Liver (tissue), 9 donors: ENCODE results near the gene TBXT. TPM values are rescaled to one million over a fixed set of nuclear protein-coding genes. Genes with fewer than 3 reads are reported as not detected.
A peak's percentile ranks its signal among the peaks of the same experiment; 100 is the strongest.

Experiments used
- DNase-seq: peaks from one replicate; pipeline ENCODE4 v3.0.0-alpha.2; 2017; ENCODE audit warnings: low spot score
- H3K27ac ChIP-seq, 2 donors: one replicate each; pipeline ENCODE4 v1.7.0; 2013; ENCODE audit warnings: inconsistent platforms in 2 of 2, low read length in 2 of 2, control low read depth in 1 of 2, low read depth in 1 of 2, mild to moderate bottlenecking in 1 of 2
- H3K27me3 ChIP-seq, 4 donors: one replicate each; pipeline versions ENCODE4 v1.6.1 to v1.7.0; 2013; ENCODE audit warnings: low read length in 3 of 4, inconsistent platforms in 1 of 4, mild to moderate bottlenecking in 1 of 4, moderate library complexity in 1 of 4; ENCODE audit not compliant: control insufficient read depth in 4 of 4, insufficient read depth in 4 of 4
- H3K36me3 ChIP-seq, 4 donors: one replicate each; pipeline versions ENCODE4 v1.6.1 to v1.7.0; 2013; ENCODE audit warnings: low read length in 3 of 4, mild to moderate bottlenecking in 3 of 4, low read depth in 1 of 4, moderate library complexity in 1 of 4; ENCODE audit not compliant: control insufficient read depth in 4 of 4, insufficient read depth in 3 of 4
- H3K4me1 ChIP-seq, 4 donors: one replicate each; pipeline versions ENCODE4 v1.6.1 to v1.7.0; 2013; ENCODE audit warnings: low read length in 3 of 4, mild to moderate bottlenecking in 3 of 4, moderate library complexity in 1 of 4; ENCODE audit not compliant: control insufficient read depth in 4 of 4, insufficient read depth in 4 of 4
- H3K4me3 ChIP-seq, 3 donors: one replicate each; pipeline versions ENCODE4 v1.6.1 to v1.7.0; 2013; ENCODE audit warnings: low read length in 3 of 3, control low read depth in 1 of 3, low read depth in 1 of 3, mild to moderate bottlenecking in 1 of 3
- H3K9ac ChIP-seq, 2 donors: one replicate each; pipeline ENCODE4 v1.7.0; 2013; ENCODE audit warnings: low read length in 2 of 2, mild to moderate bottlenecking in 2 of 2, moderate library complexity in 2 of 2, control low read depth in 1 of 2, low read depth in 1 of 2
- H3K9me3 ChIP-seq, 4 donors: one replicate each; pipeline versions ENCODE4 v1.6.1 to v1.7.0; 2013; ENCODE audit warnings: low read length in 3 of 4; ENCODE audit not compliant: control insufficient read depth in 4 of 4
- NR2F2 ChIP-seq: IDR thresholded peaks from 2 replicates; pipeline ENCODE4 v1.6.1; 2016; ENCODE audit warnings: antibody characterized with exemption
- RAD21 ChIP-seq, 2 donors: IDR thresholded peaks; 2 replicates each; pipeline ENCODE4 v1.6.1; 2016; ENCODE audit warnings: antibody characterized with exemption in 2 of 2, mild to moderate bottlenecking in 2 of 2
- REST ChIP-seq: IDR thresholded peaks from 2 replicates; pipeline ENCODE4 v1.6.1; 2016; ENCODE audit warnings: antibody characterized with exemption, mild to moderate bottlenecking
- TAF1 ChIP-seq: conservative IDR thresholded peaks from 2 replicates; pipeline ENCODE4 v1.6.1; 2016; ENCODE audit warnings: antibody characterized with exemption, mild to moderate bottlenecking
- YY1 ChIP-seq: IDR thresholded peaks from 2 replicates; pipeline ENCODE4 v1.6.1; 2016; ENCODE audit warnings: antibody characterized with exemption, mild to moderate bottlenecking
- ZBTB33 ChIP-seq: IDR thresholded peaks from 2 replicates; pipeline ENCODE4 v1.6.1; 2016; ENCODE audit warnings: antibody characterized with exemption
- WGBS: extraction: QIAGEN DNeasy Blood & Tissue Kit; methylation state at CpG from one replicate; pipeline ENCODE4 v1.1.7; 2013; 5-methylcytosine and 5-hydroxymethylcytosine counted together
- polyA plus RNA-seq, 2 donors: library from polyadenylated mRNA; stranded (reverse) in 1 of 2; unstranded in 1 of 2; fragments of 200-250 nt in 1 of 2; fragments of >200 nt in 1 of 2; fragmentation: Nextera tagmentation in 1 of 2; extraction: Ambion mirVana in 1 of 2; gene quantifications; one replicate each; pipeline versions ENCODE4 v1.2.1 to v1.2.3, GENCODE V29; 2013 to 2015
- total RNA-seq, 2 donors: library from RNA; depleted of rRNA; stranded (reverse); fragments of >200 nt; gene quantifications; one replicate each; pipeline ENCODE4 v1.2.3, GENCODE V29; 2014
- donor health status: healthy.
- donor health status: healthy.
- donor health status: healthy.
- donor health status: healthy.
- donor health status: healthy.

Gene TBXT
- total and polyA plus RNA-seq, 4 donors, result not detected

- no peak for TF ChIP-seq REST
Observed at GRCh38 chr6:166168616-166169548, 1.2 kb upstream of the TBXT start (continued).

GRCh38 chr6:166167258-166167731, 356 bp downstream of the TBXT start:
- peaks cover 7 to 22% (median 10%) of the 10 kb centered on the region in 4 donors for H3K4me1 ChIP-seq
- peak overlapping the region in 1 of 3 donors; percentile 37 for H3K4me3 ChIP-seq

More at GRCh38 chr6:166167258-166167731, 356 bp downstream of the TBXT start:
- Histone ChIP-seq H3K27ac (no peak overlapping the region), H3K27me3 (peaks cover 12 to 29% (median 21%) of the 10 kb centered on the region in 4 donors), H3K9me3 (no peaks in the 10 kb centered on the region), H3K9ac (no peak overlapping the region), H3K36me3 (no peaks in the 10 kb centered on the region)
- TF ChIP-seq ZBTB33 (no peak), YY1 (no peak), REST (no peak), NR2F2 (no peak), TAF1 (no peak), RAD21 (IDR thresholded peaks at IDR 0.05) (no peak)
- no peak for DNase-seq
- WGBS, result 5% methylated on average over 44 of the region's 44 CpGs
